T follicular helper cell (primary cell): ENCODE measurements around the gene PLCB1.

Experiments
- DNase-seq: peaks from one replicate; pipeline ENCODE4 v3.0.0-alpha.2; 2020; ENCODE audit warnings: low read depth

Gene PLCB1

GRCh38 chr20:8212286-8212685, 80.2 kb downstream of the PLCB1 start:
- DNase-seq = no peak

GRCh38 chr20:8213270-8213669, 81.2 kb downstream of the PLCB1 start:
- DNase-seq = no peak

GRCh38 chr20:8213831-8214587, 81.9 kb downstream of the PLCB1 start:
- DNase-seq = no peak

- DNase-seq = no peak
Measured at GRCh38 chr20:8215361-8215781, 83.3 kb downstream of the PLCB1 start.

- DNase-seq = no peak
Measured at GRCh38 chr20:8216375-8217200, 84.5 kb downstream of the PLCB1 start.

GRCh38 chr20:8218861-8219260, 86.8 kb downstream of the PLCB1 start:
- DNase-seq = no peak

- no peak for DNase-seq
Measured at GRCh38 chr20:8219403-8219802, 87.3 kb downstream of the PLCB1 start.

- no peak for DNase-seq
Measured at GRCh38 chr20:8220716-8221115, 88.7 kb downstream of the PLCB1 start.

GRCh38 chr20:8221887-8222419, 89.9 kb downstream of the PLCB1 start:
- no peak for DNase-seq

GRCh38 chr20:8223091-8223870, 91.2 kb downstream of the PLCB1 start:
- no peak for DNase-seq

- no peak for DNase-seq
Measured at GRCh38 chr20:8225658-8226057, 93.6 kb downstream of the PLCB1 start.

- no peak for DNase-seq
Measured at GRCh38 chr20:8226106-8226505, 94.0 kb downstream of the PLCB1 start.

- DNase-seq = no peak
Measured at GRCh38 chr20:8227293-8227692, 95.2 kb downstream of the PLCB1 start.

- no peak for DNase-seq
Measured at GRCh38 chr20:8228315-8228714, 96.2 kb downstream of the PLCB1 start.

- DNase-seq = no peak
Measured at GRCh38 chr20:8229090-8229489, 97.0 kb downstream of the PLCB1 start.

- no peak for DNase-seq
Measured at GRCh38 chr20:8231038-8231437, 99.0 kb downstream of the PLCB1 start.

- DNase-seq = no peak
Measured at GRCh38 chr20:8232332-8232731, 100.3 kb downstream of the PLCB1 start.

GRCh38 chr20:8234580-8234979, 102.5 kb downstream of the PLCB1 start:
- DNase-seq = no peak

GRCh38 chr20:8242066-8242465, 110.0 kb downstream of the PLCB1 start:
- DNase-seq = no peak

- no peak for DNase-seq
Measured at GRCh38 chr20:8242827-8243724, 111.0 kb downstream of the PLCB1 start.

- no peak for DNase-seq
Measured at GRCh38 chr20:8244637-8245036, 112.6 kb downstream of the PLCB1 start.
